Activated CD8-positive, alpha-beta memory T cell treated with anti-CD3 and anti-CD28 coated beads for 36 hours (primary cell): Measurements from ENCODE around the gene IFI16. TPM values are rescaled to one million over a fixed set of nuclear protein-coding genes. Genes with fewer than 3 reads are reported as not detected.

Source experiments
- CTCF ChIA-PET: fragments of 350-600 bp; sonication (Branson Sonifier 250); formaldehyde crosslinking; loops from one replicate; lab custom pipeline; 2021; ENCODE audit warnings: antibody characterized with exemption; lab: Charles Lee
- POLR2A ChIA-PET: fragments of 350-600 bp; sonication (Branson Sonifier 250); formaldehyde crosslinking; loops from one replicate; lab custom pipeline; 2021; ENCODE audit warnings: antibody characterized with exemption; lab: Charles Lee
- total RNA-seq, 2 experiments: library from RNA; stranded (reverse); gene quantifications; one replicate each; pipeline ENCODE4 v1.2.3, GENCODE V29; 2021

IFI16 gene
- 100 to 1,000 TPM; 203 to 212 TPM for total RNA-seq

- POLR2A ChIA-PET: interaction anchor here (0.7 to 2.3 kb wide), 4 partner anchors 12 to 191 kb away, joined by 3 to 28 read pairs (median 6); partner anchors contain the start of gene AIM2
- CTCF ChIA-PET: interaction anchor here (2.3 to 3.8 kb wide), 2 partner anchors 12 to 67 kb away, joined by 11 to 21 read pairs; partner anchors contain the start of gene AIM2
These were observed at the start of gene IFI16 for GRCh38 chr1:159009704-159010361. TSS of gene IFI16 (plus strand) at chr1:159009907. CDS start at chr1:159014681, 4,774 bp downstream.

- POLR2A ChIA-PET: no interaction called here
These were observed 48.5 kb upstream of the IFI16 start for GRCh38 chr1:158961178-158961577.

DNA sequence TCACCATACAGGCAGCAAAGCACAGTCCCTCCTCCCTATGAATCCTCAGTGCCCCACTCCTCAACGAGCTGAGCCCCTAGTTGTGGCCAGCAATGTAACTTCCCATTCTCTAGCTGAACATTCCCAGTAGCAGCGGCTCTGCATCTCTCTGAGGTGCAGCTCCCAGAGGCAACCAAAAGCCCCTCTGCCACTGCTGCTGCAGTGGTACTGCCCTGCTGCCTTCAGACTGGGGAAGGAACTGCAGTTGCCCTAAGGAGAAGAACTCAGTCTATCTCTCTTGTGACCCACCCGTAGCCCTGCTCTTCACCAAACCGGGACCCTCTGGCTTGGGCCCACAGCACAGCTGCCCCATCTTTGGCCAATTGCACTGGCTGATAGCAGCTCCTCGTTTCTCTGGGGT is 46.7 kb upstream of the IFI16 start:
- CTCF ChIA-PET: no interaction called here
- POLR2A ChIA-PET: no interaction called here

More at GRCh38 chr1:158961178-158961577, 48.5 kb upstream of the IFI16 start:
- CTCF ChIA-PET: no interaction called here

GRCh38 chr1:158969166-158969565 is 40.5 kb upstream of the IFI16 start:
- CTCF ChIA-PET: interaction anchor here (0.6 to 1.0 kb wide), 2 partner anchors 29 to 35 kb away, joined by 3 read pairs; no protein-coding TSS in a partner anchor

GRCh38 chr1:158969855-158970254 is 39.9 kb upstream of the IFI16 start:
- ChIA-PET POLR2A (interaction anchor here (0.6 kb wide), 1 partner anchor 847 kb away, joined by 3 read pairs; no protein-coding TSS in a partner anchor), CTCF (interaction anchor here (0.6 to 1.2 kb wide), 3 partner anchors 28 to 39 kb away, joined by 3 read pairs; no protein-coding TSS in a partner anchor)

More at GRCh38 chr1:158969166-158969565, 40.5 kb upstream of the IFI16 start:
- POLR2A ChIA-PET: interaction anchor here (0.6 kb wide), 1 partner anchor 847 kb away, joined by 3 read pairs; no protein-coding TSS in a partner anchor

GRCh38 chr1:158972841-158973240 is 36.9 kb upstream of the IFI16 start:
- ChIA-PET POLR2A (no interaction called here), CTCF (no interaction called here)

DNA sequence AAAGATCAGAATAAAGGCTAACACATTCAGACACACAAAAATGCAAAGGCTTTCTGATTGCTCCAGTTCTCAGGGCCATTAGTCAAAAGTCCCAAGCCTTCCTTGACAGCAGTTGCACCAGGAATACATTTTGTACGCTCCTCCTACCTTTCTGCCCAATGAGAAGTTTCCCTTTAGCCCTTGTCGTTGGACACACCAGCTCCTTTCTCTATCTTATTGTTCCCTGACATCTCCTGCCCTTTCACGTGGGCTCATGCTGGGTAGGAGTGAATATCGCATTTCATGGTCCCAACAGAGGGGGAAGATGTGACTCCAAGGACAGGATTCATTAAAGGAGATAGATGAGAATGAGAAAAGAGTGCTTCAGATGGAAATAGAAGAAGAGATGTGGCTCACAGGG is 33.5 kb upstream of the IFI16 start:
- ChIA-PET POLR2A (interaction anchor here (1.2 kb wide), 1 partner anchor 21 kb away, joined by 3 read pairs; no protein-coding TSS in a partner anchor), CTCF (no interaction called here)

DNA sequence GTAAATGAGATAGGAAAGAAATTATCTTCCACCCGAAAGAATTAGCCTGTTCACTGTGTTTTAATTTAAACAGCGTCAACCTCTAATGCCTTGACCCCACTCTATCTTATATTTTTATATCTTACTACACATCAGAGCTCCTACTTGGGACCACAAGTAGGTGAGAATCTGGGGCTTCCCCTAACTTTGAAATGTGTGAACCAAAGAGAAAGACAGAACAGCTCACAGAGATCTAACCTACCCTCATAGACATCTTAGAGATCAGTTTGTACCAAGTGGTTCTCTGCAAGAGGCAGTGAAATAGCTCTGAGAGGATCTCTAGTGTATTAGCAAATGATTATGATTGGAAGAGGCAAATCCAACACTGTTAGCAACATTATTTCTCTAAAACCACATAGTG is 31.0 kb upstream of the IFI16 start:
- ChIA-PET CTCF (no interaction called here), POLR2A (interaction anchor here (0.7 kb wide), 1 partner anchor 47 kb away, joined by 3 read pairs; no protein-coding TSS in a partner anchor)

DNA sequence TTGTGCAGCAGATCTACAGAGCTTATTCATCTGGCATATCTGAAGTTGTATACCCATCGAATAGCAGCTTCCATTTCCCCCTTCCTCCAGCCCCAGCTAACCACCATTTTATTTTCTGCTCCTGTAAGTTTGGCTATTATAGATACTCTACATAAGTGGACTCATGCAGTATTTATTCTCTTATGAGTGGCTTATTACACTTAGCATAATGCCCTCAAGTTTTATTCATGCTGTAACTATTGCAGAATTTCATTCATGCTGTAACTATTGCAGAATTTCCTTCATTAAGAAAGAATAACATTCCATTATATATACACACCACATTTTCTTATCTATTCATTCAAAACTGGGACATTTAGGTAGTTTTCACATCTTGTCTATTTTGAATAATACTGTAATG is 30.5 kb upstream of the IFI16 start:
- CTCF ChIA-PET: no interaction called here
- POLR2A ChIA-PET: no interaction called here

GRCh38 chr1:158983235-158983634 is 26.5 kb upstream of the IFI16 start:
- CTCF ChIA-PET: no interaction called here
- POLR2A ChIA-PET: no interaction called here

DNA sequence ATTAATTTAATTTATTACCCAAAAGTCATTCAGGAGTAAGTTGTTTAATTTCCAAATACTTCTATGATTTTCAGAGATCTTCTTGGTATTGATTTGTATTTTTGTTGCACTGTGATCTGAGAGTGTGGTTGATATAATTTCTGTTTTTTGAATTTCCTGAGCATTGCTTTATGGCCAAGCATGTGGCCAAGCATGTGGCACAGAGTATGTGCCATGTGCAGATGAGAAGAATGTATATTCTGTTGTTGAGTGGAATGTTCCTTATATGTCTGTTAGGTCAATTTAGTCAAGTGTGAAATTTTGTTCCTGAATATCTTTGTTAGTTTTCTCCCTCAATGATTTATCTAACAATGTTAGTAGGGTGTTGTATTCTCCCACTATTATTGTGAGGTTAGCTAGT is 25.3 kb upstream of the IFI16 start:
- POLR2A ChIA-PET: no interaction called here
- CTCF ChIA-PET: no interaction called here

DNA sequence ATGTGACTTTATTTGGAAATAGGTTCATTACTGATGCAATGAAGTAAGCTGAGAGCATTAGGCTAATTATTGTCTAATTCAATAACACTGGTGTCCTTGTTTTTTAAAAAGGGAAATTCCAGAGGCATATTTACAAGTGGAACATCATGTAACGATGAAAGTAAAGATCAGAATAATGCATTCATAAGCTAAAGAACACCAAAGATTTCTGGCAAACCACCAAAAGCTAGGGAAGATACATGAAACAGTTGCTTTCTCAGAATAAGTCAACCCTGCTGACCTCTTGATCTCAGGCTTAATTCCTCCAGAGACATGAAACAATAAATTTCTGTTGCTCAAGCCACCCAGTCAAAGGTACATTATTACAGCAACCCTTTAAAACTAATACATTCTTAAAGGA is 20.3 kb upstream of the IFI16 start:
- CTCF ChIA-PET: no interaction called here

DNA sequence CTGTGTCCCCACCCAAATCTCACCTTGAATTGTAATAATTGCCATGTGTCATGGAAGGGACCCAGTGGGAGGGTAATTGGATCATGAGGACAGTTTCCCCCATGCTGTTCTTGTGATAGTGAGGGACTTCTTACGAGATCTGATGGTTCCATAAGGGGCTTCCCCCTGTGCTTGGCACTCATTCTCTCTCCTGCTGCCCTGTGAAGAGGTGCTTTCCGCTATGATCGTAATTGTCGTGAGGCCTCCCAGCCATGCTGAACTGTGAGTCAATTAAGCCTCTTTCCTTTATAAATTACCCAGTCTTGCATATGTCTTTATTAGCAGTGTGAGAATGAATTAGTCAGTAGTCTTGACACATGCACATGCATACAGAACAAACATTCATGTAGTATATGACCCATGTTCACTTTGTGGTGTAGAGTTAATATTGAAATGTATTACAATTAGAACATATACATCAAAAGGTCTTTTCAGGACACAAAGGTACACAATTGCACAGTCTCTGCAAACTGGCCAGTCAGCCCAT is 16.9 kb upstream of the IFI16 start:
- POLR2A ChIA-PET: no interaction called here
- CTCF ChIA-PET: no interaction called here

More for the DNA sequence above, 20.3 kb upstream of the IFI16 start:
- POLR2A ChIA-PET: no interaction called here

DNA sequence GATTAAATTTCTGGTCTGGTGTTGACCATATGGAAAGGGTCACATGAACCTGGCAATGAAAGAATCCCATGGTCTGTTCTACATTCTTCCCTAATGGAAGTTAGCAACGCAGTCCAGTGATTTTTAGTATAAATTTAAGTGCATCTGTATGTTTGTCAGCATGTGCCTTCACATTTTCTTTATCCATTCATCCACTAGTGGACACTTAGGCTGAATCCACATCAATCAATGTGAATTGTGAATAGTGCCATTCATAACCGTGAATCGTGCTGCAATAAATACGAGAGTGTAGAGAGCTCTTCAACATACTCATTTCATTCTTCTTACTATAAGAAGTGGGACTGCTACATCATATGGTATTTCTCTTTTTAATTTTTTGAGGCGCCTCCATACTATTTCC is 12.7 kb upstream of the IFI16 start:
- ChIA-PET CTCF (interaction anchor here (1.1 to 3.0 kb wide), 2 partner anchors 12 to 203 kb away, joined by 4 to 21 read pairs; partner anchors contain the start of gene IFI16), POLR2A (interaction anchor here (1.3 to 2.7 kb wide), 5 partner anchors 11 to 178 kb away, joined by 3 to 9 read pairs (median 5); partner anchors contain the start of genes AIM2 and IFI16)

- CTCF ChIA-PET: interaction anchor here (0.6 to 3.0 kb wide), 10 partner anchors 11 to 794 kb away, joined by 3 to 21 read pairs (median 4); partner anchors contain the start of gene IFI16
- POLR2A ChIA-PET: interaction anchor here (1.3 to 2.7 kb wide), 5 partner anchors 10 to 179 kb away, joined by 3 to 9 read pairs (median 5); partner anchors contain the start of genes AIM2 and IFI16
These were observed 11.5 kb upstream of the IFI16 start for GRCh38 chr1:158998037-158998780.

DNA sequence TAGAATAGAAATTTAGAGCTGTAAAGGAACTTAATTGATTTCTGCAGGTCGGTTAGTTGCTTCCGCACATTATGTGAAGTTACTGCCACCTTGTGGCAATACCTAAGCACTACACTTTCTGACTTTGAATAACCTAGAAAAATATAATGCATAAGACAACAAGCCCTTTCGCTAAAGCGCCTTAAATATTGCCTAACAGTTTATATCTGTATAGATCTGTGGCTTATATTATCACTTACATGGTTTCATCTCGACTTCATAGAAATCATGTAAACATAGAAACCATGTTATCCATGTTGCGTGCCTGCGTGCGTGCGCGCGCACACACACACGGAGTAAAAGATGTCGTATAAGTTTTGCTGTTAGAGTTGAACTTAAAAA is 10.9 kb upstream of the IFI16 start:
- POLR2A ChIA-PET: interaction anchor here (2.7 kb wide), 1 partner anchor 11 kb away, joined by 9 read pairs; the partner anchor contains the start of gene IFI16
- CTCF ChIA-PET: interaction anchor here (0.6 to 3.0 kb wide), 10 partner anchors 10 to 795 kb away, joined by 3 to 21 read pairs (median 4); partner anchors contain the start of gene IFI16

- ChIA-PET CTCF (no interaction called here), POLR2A (no interaction called here)
These were observed 10.2 kb upstream of the IFI16 start for GRCh38 chr1:158999316-159000069.

GRCh38 chr1:159000070-159000409 is 9.7 kb upstream of the IFI16 start:
- ChIA-PET POLR2A (no interaction called here), CTCF (no interaction called here)

GRCh38 chr1:159000625-159001024 is 9.1 kb upstream of the IFI16 start:
- ChIA-PET CTCF (no interaction called here), POLR2A (no interaction called here)
